Measurements from ENCODE around the gene WFDC10B.
"Not testable (repeated sequence)": the region's sequence is repeated elsewhere in the genome, so short reads cannot be mapped to it uniquely, and the experiment has no call there.

WFDC10B gene

GRCh38 chr20:45647441-45648050 lies 57.3 kb downstream of the WFDC10B start:
- no peak for DNase-seq (ENCODE audit: low read depth in 2 of 2)

- no peak for DNase-seq (ENCODE audit: low read depth in 2 of 2)
Measured at GRCh38 chr20:45646875-45647274, 57.9 kb downstream of the WFDC10B start.

- not testable (repeated sequence) for DNase-seq (ENCODE audit: low read depth in 2 of 2)
Measured at GRCh38 chr20:45645869-45646268, 59.0 kb downstream of the WFDC10B start.

- DNase-seq (ENCODE audit: low read depth in 2 of 2): not testable (repeated sequence)
Measured at GRCh38 chr20:45641076-45641475, 63.7 kb downstream of the WFDC10B start.

- DNase-seq (ENCODE audit: low read depth in 2 of 2): no peak
Measured at GRCh38 chr20:45639687-45640086, 65.1 kb downstream of the WFDC10B start.

- no peak for DNase-seq (ENCODE audit: low read depth in 2 of 2)
Measured at GRCh38 chr20:45636513-45636912, 68.3 kb downstream of the WFDC10B start.
